Right atrium auricular region (tissue), 2 donors: ENCODE results near the gene POM121L2. TPM values are rescaled to one million over a fixed set of nuclear protein-coding genes. Genes with fewer than 3 reads are reported as not detected.
"Not testable (repeated sequence)": the region's sequence is repeated elsewhere in the genome, so short reads cannot be mapped to it uniquely, and the experiment has no call there.

Experiments used
- DNase-seq: peaks from one replicate; pipeline ENCODE4 v3.0.0-alpha.2; 2019; ENCODE audit warnings: low spot score
- H3K27ac ChIP-seq, 2 donors: fragments of 200-600 bp; sonication (generic); 1 replicate in 1 of 2; 2 replicates in 1 of 2; pipeline ENCODE4 v1.5.1; 2016 to 2019
- H3K27me3 ChIP-seq, 2 donors: fragments of 200-600 bp; sonication (generic); one replicate each; pipeline versions ENCODE4 v1.5.1 to v1.6.0; 2017 to 2019
- H3K36me3 ChIP-seq: fragments of 200-600 bp; sonication (generic); one replicate; pipeline ENCODE4 v1.5.1; 2016
- H3K4me1 ChIP-seq, 2 donors: fragments of 200-600 bp; sonication (generic); one replicate each; pipeline versions ENCODE4 v1.5.1 to v1.6.0; 2017 to 2019
- H3K4me3 ChIP-seq, 2 donors: fragments of 200-600 bp; sonication (generic); 1 replicate in 1 of 2; 2 replicates in 1 of 2; pipeline ENCODE4 v1.5.1; 2017 to 2019; ENCODE audit warnings: mild to moderate bottlenecking in 1 of 2, moderate library complexity in 1 of 2
- H3K9me3 ChIP-seq, 2 donors: fragments of 200-600 bp; sonication (generic); one replicate each; pipeline ENCODE4 v1.5.1; 2019
- total RNA-seq, 2 donors: library from RNA; depleted of rRNA; stranded (reverse); fragments of >200 nt; gene quantifications; one replicate each; pipeline ENCODE4 v1.1.0, GENCODE V29; 2016
- TF ChIP-seq, protein P1 (sequence below), 2 donors: fragments of 200-600 bp; sonication (generic); IDR thresholded peaks; one replicate each; pipeline ENCODE4 v1.5.1; 2019; ENCODE audit warnings: antibody characterized with exemption in 2 of 2

Gene POM121L2
- total RNA-seq, 2 donors from 2014 or later, result not detected

DNA sequence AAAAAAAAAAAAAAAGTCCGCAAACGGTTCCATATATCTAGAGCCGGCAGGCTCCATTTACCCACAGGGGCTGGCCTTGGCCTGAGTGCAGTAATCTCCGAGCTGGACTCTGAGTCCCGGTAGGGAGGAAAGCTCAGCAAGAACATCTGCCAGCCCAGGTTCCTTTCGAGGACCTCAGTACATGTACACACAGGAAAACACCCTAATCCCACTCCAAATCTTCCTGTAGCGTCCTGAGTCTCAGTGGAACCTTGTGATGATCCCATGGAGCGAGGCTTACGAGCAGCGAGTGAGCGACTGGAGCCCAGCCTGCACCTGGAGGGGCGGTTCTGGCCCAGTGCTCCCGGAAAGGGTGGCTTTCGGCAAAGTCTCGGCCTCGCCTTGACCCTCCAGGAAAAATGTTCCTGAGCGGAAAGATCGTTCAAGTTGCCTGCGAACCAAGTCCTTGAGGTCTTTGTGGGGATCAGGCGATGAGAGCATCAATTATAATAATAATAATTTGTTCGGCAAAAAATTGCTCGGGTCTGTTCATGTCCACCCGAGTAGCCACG lies 32.5 kb downstream of the POM121L2 start:
- TF ChIP-seq, protein P1, sequence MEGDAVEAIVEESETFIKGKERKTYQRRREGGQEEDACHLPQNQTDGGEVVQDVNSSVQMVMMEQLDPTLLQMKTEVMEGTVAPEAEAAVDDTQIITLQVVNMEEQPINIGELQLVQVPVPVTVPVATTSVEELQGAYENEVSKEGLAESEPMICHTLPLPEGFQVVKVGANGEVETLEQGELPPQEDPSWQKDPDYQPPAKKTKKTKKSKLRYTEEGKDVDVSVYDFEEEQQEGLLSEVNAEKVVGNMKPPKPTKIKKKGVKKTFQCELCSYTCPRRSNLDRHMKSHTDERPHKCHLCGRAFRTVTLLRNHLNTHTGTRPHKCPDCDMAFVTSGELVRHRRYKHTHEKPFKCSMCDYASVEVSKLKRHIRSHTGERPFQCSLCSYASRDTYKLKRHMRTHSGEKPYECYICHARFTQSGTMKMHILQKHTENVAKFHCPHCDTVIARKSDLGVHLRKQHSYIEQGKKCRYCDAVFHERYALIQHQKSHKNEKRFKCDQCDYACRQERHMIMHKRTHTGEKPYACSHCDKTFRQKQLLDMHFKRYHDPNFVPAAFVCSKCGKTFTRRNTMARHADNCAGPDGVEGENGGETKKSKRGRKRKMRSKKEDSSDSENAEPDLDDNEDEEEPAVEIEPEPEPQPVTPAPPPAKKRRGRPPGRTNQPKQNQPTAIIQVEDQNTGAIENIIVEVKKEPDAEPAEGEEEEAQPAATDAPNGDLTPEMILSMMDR (IDR thresholded peaks at IDR 0.05), result no peak
- Histone ChIP-seq H3K27me3 (peaks cover 15 to 32% of the 10 kb centered on the region in 2 donors), H3K36me3 (no peaks in the 10 kb centered on the region), H3K27ac (no peak overlapping the region), H3K4me3 (no peak overlapping the region), H3K4me1 (no peaks in the 10 kb centered on the region), H3K9me3 (peaks cover 0 to 14% of the 10 kb centered on the region in 2 donors)
- DNase-seq, result no peak

DNA sequence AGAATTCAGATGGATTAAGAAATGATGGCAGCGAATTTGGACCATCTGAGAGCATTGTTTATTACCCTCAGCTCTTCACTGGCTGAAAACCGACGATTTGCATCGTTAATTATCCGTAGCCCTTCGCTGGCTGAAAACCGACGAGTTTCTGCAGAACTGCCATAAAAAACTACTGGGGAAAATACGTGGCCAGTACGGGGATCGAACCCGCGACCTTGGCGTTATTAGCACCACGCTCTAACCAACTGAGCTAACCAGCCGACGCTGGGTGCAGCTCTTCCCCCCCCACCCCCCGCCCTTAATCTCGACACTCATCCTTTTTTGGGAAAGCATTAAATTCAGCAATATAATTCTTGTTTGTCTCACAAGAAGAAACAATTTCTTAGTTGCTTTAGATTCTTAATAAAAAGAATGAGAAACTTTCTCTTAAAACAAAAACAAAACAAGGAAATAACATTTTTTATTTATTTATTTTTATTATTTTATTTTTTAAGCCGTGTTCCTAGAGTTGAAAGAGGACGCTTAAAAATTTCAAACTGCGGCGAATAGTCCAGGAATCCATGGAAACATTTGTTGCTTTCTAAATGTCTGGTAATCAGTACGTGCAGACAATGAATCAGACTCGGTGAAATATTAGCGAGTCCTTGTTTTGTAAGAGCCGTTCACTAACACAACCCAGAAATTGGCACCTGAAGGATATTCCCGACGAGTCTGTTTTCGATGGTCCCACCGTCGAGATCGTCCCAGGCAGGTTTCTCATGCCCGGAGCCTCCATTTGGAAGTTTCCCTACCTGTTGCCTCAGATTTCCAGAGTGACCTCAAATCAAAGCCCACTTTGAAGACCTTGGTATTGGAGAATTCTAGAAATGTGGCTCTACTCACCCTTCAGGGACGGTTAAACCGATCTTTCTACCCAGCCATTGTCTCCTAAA lies 36.8 kb downstream of the POM121L2 start:
- TF ChIP-seq, protein P1 (IDR thresholded peaks at IDR 0.05), result no peak
- H3K27ac ChIP-seq, result no peak overlapping the region
- H3K9me3 ChIP-seq, result peaks cover 0 to 4% of the 10 kb centered on the region in 2 donors
- DNase-seq, result no peak
- no peaks in the 10 kb centered on the region for H3K36me3 ChIP-seq
- no peak overlapping the region for H3K4me3 ChIP-seq
- H3K27me3 ChIP-seq, result peaks cover 3 to 18% of the 10 kb centered on the region in 2 donors
- no peaks in the 10 kb centered on the region for H3K4me1 ChIP-seq

DNA sequence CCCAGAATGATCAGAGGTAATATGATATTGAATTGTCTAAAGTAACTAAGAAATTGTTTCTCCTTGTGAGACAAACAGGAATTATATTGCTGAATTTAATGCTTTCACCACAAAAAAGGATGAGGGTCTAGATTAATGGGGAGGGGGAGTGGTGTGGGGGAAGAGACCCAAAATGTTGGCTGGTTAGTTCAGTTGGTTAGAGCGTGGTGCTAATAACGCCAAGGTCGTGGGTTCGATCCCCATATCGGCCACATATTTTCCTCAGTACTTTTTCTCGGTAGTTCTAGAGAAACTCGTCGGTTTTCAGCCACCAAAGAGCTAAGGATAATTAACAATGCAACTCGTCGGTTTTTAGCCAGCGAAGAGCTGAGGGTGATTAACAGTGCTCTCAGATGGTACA lies 38.3 kb downstream of the POM121L2 start:
- DNase-seq, result no peak
- Histone ChIP-seq H3K9me3 (peaks cover 0 to 4% of the 10 kb centered on the region in 2 donors), H3K27me3 (peaks cover 3 to 15% of the 10 kb centered on the region in 2 donors), H3K4me3 (no peak overlapping the region), H3K27ac (no peak overlapping the region), H3K4me1 (no peaks in the 10 kb centered on the region), H3K36me3 (no peaks in the 10 kb centered on the region)
- TF ChIP-seq, protein P1 (IDR thresholded peaks at IDR 0.05), result no peak

DNA sequence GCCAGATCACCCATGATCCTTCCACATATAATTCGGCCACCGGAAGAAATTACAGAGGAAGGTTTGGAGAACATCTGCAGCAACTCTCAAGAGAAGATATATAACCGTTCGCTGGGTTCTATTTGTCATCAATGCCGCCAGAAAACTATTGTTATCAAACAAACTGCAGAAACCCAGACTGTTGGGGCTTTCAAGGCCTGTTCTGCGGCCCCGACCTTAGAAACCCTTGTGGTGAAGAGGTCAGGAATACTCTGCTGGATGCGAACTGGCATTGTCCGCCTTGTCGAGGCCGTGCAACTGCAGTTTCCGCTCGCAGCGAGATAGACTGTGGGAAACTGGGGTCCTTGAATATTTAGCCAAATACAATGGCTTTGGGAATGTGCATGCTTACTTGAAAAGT lies 43.3 kb downstream of the POM121L2 start:
- DNase-seq, result no peak
- H3K9me3 ChIP-seq, result no peaks in the 10 kb centered on the region
- no peak overlapping the region for H3K4me3 ChIP-seq
- TF ChIP-seq, protein P1 (IDR thresholded peaks at IDR 0.05), result no peak
- no peaks in the 10 kb centered on the region for H3K36me3 ChIP-seq
- H3K27ac ChIP-seq, result no peak overlapping the region
- H3K27me3 ChIP-seq, result no peaks in the 10 kb centered on the region
- H3K4me1 ChIP-seq, result no peaks in the 10 kb centered on the region

DNA sequence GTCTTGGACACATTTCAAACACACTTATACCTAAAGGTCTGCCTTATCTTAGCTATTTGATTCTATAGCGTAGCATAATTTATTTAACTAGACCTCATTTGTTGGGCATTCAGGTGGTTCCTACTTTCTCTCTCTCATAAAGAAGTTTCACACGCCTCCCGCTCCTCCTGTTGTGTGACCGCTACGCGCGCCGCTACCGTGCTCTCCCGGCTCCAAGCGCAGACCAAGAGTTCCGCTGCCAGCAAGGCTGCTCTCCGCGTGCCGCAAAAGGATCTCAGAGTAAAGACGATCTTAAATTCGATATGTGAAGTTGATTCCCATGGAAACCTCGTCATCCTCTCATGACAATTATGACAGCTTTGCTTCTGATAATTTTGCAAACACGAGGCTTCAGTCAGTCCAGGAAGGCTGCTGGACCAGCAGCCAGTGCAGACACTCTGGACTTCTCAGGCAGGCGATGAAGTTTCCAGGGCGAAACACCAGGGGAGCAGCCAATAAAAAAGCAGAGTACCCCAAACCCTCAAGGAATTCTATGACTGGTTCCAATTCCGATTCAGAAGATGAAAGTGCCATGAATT lies 44.1 kb downstream of the POM121L2 start:
- H3K27me3 ChIP-seq, result no peaks in the 10 kb centered on the region
- no peak overlapping the region for H3K4me3 ChIP-seq
- no peak overlapping the region for H3K27ac ChIP-seq
- no peaks in the 10 kb centered on the region for H3K4me1 ChIP-seq
- TF ChIP-seq, protein P1 (IDR thresholded peaks at IDR 0.05), result no peak
- no peak for DNase-seq
- H3K36me3 ChIP-seq, result no peaks in the 10 kb centered on the region
- H3K9me3 ChIP-seq, result no peaks in the 10 kb centered on the region

DNA sequence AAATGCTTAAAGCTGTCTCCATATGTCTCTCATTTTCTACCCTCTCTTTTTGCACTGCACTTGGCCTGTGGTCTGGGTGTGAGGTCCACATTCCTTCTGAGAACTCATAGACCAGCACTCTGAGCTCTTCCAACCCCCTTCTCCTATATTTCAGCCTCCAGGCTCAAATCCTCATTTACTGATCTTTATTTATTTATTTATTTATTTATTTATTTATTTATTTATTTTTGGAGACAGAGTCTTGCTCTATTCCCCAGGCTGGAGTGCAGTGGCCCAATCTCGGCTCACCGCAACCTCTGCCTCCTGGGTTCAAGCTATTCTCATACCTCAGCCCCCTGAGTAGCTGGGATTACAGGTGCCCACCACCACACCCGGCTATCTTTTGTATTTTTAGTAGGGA lies 45.1 kb downstream of the POM121L2 start:
- H3K4me1 ChIP-seq, H3K9me3 ChIP-seq, H3K27me3 ChIP-seq, H3K36me3 ChIP-seq, H3K4me3 ChIP-seq, H3K27ac ChIP-seq, DNase-seq: not testable (repeated sequence)
